ENCODE measurements around the gene RAB40C.

The RAB40C gene

GRCh38 chr16:566475-567372 is 23.1 kb upstream of the RAB40C start, which contains the start of gene NHLRC4:
Gene NHLRC4 (plus strand): TSS chr16:567005. CDS start chr16:568048, 1,043 bp downstream.
- H3K9me3 ChIP-seq (ENCODE audit: control insufficient read depth in 1 of 2, low read length in 2 of 2) = no peaks in the 10 kb centered on the region
- H3K27ac ChIP-seq (ENCODE audit: low read depth, low read length) = peak within 1 kb of the TSS; percentile 20
- peaks cover 3 to 11% of the 10 kb centered on the region in 2 donors for H3K27me3 ChIP-seq (ENCODE audit: control insufficient read depth in 1 of 2, insufficient read depth in 2 of 2, low read length in 2 of 2)
- peak within 1 kb of the TSS; percentile 50 to 58 for H3K4me3 ChIP-seq (ENCODE audit: low read depth in 1 of 2, low read length in 2 of 2)
- peaks cover 31 to 45% of the 10 kb centered on the region in 2 donors for H3K4me1 ChIP-seq (ENCODE audit: control insufficient read depth in 1 of 2, insufficient read depth in 2 of 2, low read length in 2 of 2)
- H3K36me3 ChIP-seq (ENCODE audit: control insufficient read depth in 1 of 2, insufficient read depth in 2 of 2, low read length in 2 of 2) = no peaks in the 10 kb centered on the region
- peak within 1 kb of the TSS; percentile 47 to 68 for H3K9ac ChIP-seq (ENCODE audit: low read depth in 1 of 2, low read length in 2 of 2)

GRCh38 chr16:567373-568256 is 22.3 kb upstream of the RAB40C start:
- Histone ChIP-seq H3K4me1 (ENCODE audit: control insufficient read depth in 1 of 2, insufficient read depth in 2 of 2, low read length in 2 of 2) (peaks cover 31 to 45% of the 10 kb centered on the region in 2 donors), H3K27me3 (ENCODE audit: control insufficient read depth in 1 of 2, insufficient read depth in 2 of 2, low read length in 2 of 2) (peaks cover 0 to 2% of the 10 kb centered on the region in 2 donors), H3K9me3 (ENCODE audit: control insufficient read depth in 1 of 2, low read length in 2 of 2) (no peaks in the 10 kb centered on the region), H3K27ac (ENCODE audit: low read depth, low read length) (no peak overlapping the region), H3K4me3 (ENCODE audit: low read depth in 1 of 2, low read length in 2 of 2) (peak overlapping the region; percentile 50 to 58), H3K36me3 (ENCODE audit: control insufficient read depth in 1 of 2, insufficient read depth in 2 of 2, low read length in 2 of 2) (no peaks in the 10 kb centered on the region), H3K9ac (ENCODE audit: low read depth in 1 of 2, low read length in 2 of 2) (peak overlapping the region; percentile 47 to 68)

DNA sequence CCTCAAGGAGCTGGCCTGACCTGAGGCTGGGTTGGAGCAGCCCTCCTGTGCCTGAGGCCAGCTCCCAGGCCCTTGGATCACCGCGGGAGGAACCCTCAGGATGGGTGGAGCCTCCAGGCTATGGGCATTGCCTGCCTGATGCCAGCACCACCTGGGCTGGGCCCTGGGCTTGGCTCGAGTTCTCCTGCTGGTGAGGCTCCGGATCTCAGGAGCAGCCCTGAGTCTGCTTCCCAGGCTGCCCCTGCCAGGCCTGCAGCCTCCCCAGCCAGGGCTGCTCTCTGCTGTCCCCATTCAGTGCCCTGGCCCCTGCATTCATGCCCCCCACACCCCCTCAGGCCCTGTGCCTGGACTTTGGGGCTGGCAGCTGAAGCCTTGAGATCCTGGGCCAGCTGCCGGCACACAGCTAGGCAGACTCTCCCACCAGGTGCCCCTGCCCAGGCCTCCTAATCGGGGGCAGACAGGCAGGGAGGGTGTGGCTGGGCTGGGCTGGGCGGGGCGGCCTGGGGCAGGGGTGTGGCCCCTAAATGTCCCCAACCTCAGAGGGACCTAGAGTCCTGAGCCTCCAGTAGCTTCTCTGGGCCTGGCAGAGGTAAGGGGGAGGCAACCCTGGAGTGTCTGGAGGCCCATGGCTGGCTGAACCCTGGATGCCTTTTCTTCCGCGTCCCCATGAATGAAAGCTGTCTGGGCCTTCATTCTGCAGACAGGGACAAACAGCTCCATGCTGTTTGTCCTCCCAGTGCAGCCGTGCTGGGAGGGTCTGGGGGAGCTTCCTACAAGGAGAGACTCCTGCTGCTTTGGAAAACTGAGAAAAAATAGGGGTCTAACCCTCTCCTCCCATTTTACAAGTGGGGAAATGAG is 21.2 kb upstream of the RAB40C start:
- Histone ChIP-seq H3K36me3 (ENCODE audit: control insufficient read depth in 1 of 2, insufficient read depth in 2 of 2, low read length in 2 of 2) (no peaks in the 10 kb centered on the region), H3K27ac (ENCODE audit: low read depth, low read length) (no peak overlapping the region), H3K9me3 (ENCODE audit: control insufficient read depth in 1 of 2, low read length in 2 of 2) (no peaks in the 10 kb centered on the region), H3K27me3 (ENCODE audit: control insufficient read depth in 1 of 2, insufficient read depth in 2 of 2, low read length in 2 of 2) (no peaks in the 10 kb centered on the region), H3K9ac (ENCODE audit: low read depth in 1 of 2, low read length in 2 of 2) (peak overlapping the region; percentile 54 to 58), H3K4me1 (ENCODE audit: control insufficient read depth in 1 of 2, insufficient read depth in 2 of 2, low read length in 2 of 2) (peaks cover 31 to 45% of the 10 kb centered on the region in 2 donors), H3K4me3 (ENCODE audit: low read depth in 1 of 2, low read length in 2 of 2) (peak overlapping the region; percentile 57 to 68)

DNA sequence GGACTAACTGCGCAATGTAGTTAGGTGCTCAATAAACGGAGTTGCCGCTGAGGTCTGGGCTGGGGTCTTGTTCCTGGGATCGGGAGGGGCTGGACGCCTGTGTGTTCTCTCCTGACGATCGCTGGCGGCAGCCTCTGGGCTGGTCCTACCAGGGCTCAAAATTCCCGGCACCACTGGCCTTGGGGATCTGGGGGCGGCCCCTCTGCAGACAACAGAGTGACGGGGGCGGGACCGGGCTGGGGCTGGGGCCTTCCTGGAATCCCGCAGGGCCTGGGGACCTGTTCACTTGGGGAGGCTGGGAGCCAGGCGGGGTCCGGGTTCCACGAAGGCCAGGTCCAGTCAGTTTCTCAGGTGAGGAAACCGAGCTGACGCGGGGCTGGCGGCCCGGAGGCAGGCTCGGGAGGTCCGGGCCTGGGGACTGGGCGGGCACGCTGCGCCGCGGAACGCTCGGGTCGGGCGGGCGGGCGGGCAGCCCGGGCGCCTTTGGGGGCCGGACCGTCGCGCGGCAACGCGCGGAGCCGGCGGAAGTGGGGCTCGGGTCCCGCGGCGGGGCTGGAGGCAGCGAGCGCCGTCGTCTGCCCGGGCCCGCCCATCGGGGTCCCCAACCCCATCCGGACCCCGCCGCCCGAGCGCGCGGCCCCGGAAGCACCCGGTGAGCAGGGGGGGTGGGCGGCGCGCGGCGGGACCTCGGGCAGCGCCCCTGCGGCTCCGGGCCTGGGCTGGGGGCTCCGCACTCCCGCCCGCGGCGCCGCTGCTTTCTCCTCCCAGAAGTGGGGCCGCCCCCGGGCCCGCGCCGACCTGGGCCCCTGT is 20.2 kb upstream of the RAB40C start, which contains the start of gene PIGQ:
TSS of gene PIGQ (plus strand) at position 524 of the 810 bp plus-strand sequence. CDS start 4,107 bp downstream, outside the sequence.
- peak within 1 kb of the TSS; percentile 57 to 58 for H3K9ac ChIP-seq (ENCODE audit: low read depth in 1 of 2, low read length in 2 of 2)
- peaks cover 0 to 4% of the 10 kb centered on the region in 2 donors for H3K36me3 ChIP-seq (ENCODE audit: control insufficient read depth in 1 of 2, insufficient read depth in 2 of 2, low read length in 2 of 2)
- H3K27me3 ChIP-seq (ENCODE audit: control insufficient read depth in 1 of 2, insufficient read depth in 2 of 2, low read length in 2 of 2) = no peaks in the 10 kb centered on the region
- no peak within 1 kb of the TSS for H3K27ac ChIP-seq (ENCODE audit: low read depth, low read length)
- H3K9me3 ChIP-seq (ENCODE audit: control insufficient read depth in 1 of 2, low read length in 2 of 2) = no peaks in the 10 kb centered on the region
- peak within 1 kb of the TSS; percentile 71 to 87 for H3K4me3 ChIP-seq (ENCODE audit: low read depth in 1 of 2, low read length in 2 of 2)
- H3K4me1 ChIP-seq (ENCODE audit: control insufficient read depth in 1 of 2, insufficient read depth in 2 of 2, low read length in 2 of 2) = peaks cover 31 to 45% of the 10 kb centered on the region in 2 donors

DNA sequence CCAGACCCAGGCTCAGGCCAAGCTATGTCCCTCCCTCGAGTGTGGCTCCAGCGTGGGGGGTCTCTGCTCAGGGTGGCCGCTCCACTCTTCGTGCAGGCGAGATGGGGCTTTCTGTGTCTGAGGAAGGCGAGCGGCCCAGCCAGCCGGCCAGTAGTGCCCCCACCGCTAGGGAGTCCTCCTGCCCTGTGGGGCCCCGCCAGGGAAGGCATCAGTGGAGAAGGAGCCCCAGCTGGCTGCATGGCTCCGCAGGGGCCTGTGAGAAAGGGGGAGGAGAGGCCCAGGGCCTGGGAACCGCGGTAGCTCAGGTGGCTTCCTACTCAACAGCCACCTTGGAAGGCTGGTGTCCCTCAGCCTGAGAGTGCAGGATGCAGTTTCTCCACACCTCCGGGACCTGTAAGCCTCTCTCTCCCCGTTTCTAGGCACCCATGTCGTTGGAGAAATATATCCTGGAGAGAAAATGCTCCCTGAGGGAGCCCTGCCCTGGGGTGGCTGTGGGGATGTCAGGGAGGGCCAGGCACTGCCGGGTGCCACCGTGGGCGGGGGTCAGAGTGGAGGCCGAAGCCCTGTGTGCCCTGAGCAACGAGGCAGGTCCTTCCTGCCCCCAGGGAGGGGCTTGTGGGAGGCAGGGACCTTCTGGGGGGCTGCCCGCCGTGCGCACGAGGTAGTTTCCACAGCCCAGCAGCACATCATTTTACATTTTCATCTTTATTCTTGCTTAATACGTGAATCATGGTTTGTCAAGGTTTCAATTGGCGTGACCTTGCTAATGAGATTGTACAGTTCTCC is 16.8 kb upstream of the RAB40C start:
- no peak overlapping the region for H3K4me3 ChIP-seq (ENCODE audit: low read depth in 1 of 2, low read length in 2 of 2)
- H3K4me1 ChIP-seq (ENCODE audit: control insufficient read depth in 1 of 2, insufficient read depth in 2 of 2, low read length in 2 of 2) = peaks cover 13 to 22% of the 10 kb centered on the region in 2 donors
- no peak overlapping the region for H3K27ac ChIP-seq (ENCODE audit: low read depth, low read length)
- no peaks in the 10 kb centered on the region for H3K9me3 ChIP-seq (ENCODE audit: control insufficient read depth in 1 of 2, low read length in 2 of 2)
- no peak overlapping the region for H3K9ac ChIP-seq (ENCODE audit: low read depth in 1 of 2, low read length in 2 of 2)
- H3K36me3 ChIP-seq (ENCODE audit: control insufficient read depth in 1 of 2, insufficient read depth in 2 of 2, low read length in 2 of 2) = peaks cover 0 to 12% of the 10 kb centered on the region in 2 donors
- H3K27me3 ChIP-seq (ENCODE audit: control insufficient read depth in 1 of 2, insufficient read depth in 2 of 2, low read length in 2 of 2) = no peaks in the 10 kb centered on the region

DNA sequence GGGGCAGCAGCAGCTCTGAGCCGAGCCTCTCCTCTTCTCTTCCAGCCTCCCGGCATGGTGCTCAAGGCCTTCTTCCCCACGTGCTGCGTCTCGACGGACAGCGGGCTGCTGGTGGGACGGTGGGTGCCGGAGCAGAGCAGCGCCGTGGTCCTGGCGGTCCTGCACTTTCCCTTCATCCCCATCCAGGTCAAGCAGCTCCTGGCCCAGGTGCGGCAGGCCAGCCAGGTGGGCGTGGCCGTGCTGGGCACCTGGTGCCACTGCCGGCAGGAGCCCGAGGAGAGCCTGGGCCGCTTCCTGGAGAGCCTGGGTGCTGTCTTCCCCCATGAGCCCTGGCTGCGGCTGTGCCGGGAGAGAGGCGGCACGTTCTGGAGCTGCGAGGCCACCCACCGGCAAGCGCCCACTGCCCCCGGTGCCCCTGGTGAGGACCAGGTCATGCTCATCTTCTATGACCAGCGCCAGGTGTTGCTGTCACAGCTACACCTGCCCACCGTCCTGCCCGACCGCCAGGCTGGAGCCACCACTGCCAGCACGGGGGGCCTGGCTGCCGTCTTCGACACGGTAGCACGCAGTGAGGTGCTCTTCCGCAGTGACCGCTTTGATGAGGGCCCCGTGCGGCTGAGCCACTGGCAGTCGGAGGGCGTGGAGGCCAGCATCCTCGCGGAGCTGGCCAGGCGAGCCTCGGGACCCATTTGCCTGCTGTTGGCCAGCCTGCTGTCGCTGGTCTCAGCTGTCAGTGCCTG is 15.7 kb upstream of the RAB40C start:
- Histone ChIP-seq H3K36me3 (ENCODE audit: control insufficient read depth in 1 of 2, insufficient read depth in 2 of 2, low read length in 2 of 2) (peaks cover 0 to 12% of the 10 kb centered on the region in 2 donors), H3K9me3 (ENCODE audit: control insufficient read depth in 1 of 2, low read length in 2 of 2) (no peaks in the 10 kb centered on the region), H3K4me1 (ENCODE audit: control insufficient read depth in 1 of 2, insufficient read depth in 2 of 2, low read length in 2 of 2) (peaks cover 4 to 11% of the 10 kb centered on the region in 2 donors), H3K4me3 (ENCODE audit: low read depth in 1 of 2, low read length in 2 of 2) (no peak overlapping the region), H3K27me3 (ENCODE audit: control insufficient read depth in 1 of 2, insufficient read depth in 2 of 2, low read length in 2 of 2) (no peaks in the 10 kb centered on the region), H3K9ac (ENCODE audit: low read depth in 1 of 2, low read length in 2 of 2) (no peak overlapping the region), H3K27ac (ENCODE audit: low read depth, low read length) (no peak overlapping the region)

DNA sequence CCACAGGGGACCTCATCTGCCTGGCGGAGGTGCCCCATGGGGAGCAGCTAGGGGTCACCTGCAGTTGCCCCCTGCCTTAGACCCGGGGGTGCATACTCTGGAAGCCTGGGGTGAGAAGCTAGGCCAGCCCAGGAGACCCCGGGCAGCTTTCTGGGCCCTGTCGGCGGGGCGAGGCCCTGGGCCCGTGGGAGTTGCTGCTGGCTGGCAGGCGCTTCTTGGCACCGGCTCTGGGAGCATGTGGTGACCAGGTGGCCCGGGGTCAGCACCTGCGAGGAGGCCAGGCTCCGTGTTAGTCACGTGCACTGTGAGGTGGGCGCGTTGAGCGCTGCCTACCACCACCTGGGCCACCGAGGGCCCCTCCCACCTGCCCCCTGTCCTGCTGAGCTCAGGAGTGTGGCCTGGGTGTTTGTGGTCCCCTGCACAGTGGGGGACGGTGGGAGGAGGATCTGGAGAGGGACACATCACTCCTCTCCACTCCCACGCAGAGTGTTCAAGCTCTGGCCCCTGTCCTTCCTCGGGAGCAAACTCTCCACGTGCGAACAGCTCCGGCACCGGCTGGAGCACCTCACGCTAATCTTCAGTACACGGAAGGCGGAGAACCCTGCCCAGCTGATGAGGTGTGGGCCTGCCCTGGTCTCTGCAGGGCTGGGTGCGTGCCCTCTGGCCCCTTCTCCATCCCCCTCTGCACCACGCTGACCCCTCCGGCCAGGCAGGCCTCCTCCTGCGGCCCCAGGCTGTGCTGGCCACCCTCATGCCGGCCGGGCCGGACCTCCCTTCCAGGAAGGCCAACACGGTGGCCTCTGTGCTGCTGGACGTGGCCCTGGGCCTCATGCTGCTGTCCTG is 14.3 kb upstream of the RAB40C start:
- no peaks in the 10 kb centered on the region for H3K9me3 ChIP-seq (ENCODE audit: control insufficient read depth in 1 of 2, low read length in 2 of 2)
- H3K27me3 ChIP-seq (ENCODE audit: control insufficient read depth in 1 of 2, insufficient read depth in 2 of 2, low read length in 2 of 2) = no peaks in the 10 kb centered on the region
- peaks cover 0 to 7% of the 10 kb centered on the region in 2 donors for H3K4me1 ChIP-seq (ENCODE audit: control insufficient read depth in 1 of 2, insufficient read depth in 2 of 2, low read length in 2 of 2)
- H3K36me3 ChIP-seq (ENCODE audit: control insufficient read depth in 1 of 2, insufficient read depth in 2 of 2, low read length in 2 of 2) = peaks cover 0 to 12% of the 10 kb centered on the region in 2 donors
- no peak overlapping the region for H3K4me3 ChIP-seq (ENCODE audit: low read depth in 1 of 2, low read length in 2 of 2)
- H3K27ac ChIP-seq (ENCODE audit: low read depth, low read length) = no peak overlapping the region
- no peak overlapping the region for H3K9ac ChIP-seq (ENCODE audit: low read depth in 1 of 2, low read length in 2 of 2)

Measured in duodenal mucosa (tissue), 2 donors.